ENCODE measurements around the gene HIF1A.

The HIF1A gene

GRCh38 chr14:61750708-61751474 lies 55.6 kb downstream of the HIF1A start:
- H2BK120ac ChIP-seq (ENCODE audit: insufficient read depth, low read length, poor library complexity): no peak overlapping the region
- no peak overlapping the region for H3K14ac ChIP-seq (ENCODE audit: low read length)
- H3K27me3 ChIP-seq (ENCODE audit: insufficient read depth, low read length): no peaks in the 10 kb centered on the region
- DNase-seq: peak; percentile 83 to 85
- no CpG with 5 or more reads among the region's 54 CpGs for whole genome bisulfite sequencing (ENCODE audit: extremely low coverage, insufficient coverage, insufficient read length)
- no peak overlapping the region for H2AK5ac ChIP-seq (ENCODE audit: low read length)
- no peak overlapping the region for H3K9ac ChIP-seq (ENCODE audit: low read length)
- peaks cover 0 to 7% of the 10 kb centered on the region in 2 experiments for H3K4me1 ChIP-seq (ENCODE audit: control insufficient read depth in 1 of 2, insufficient read depth in 2 of 2, low read length in 2 of 2)
- H3K4me3 ChIP-seq (ENCODE audit: low read depth, low read length): no peak overlapping the region
- no peak overlapping the region for H2BK5ac ChIP-seq (ENCODE audit: low read depth, low read length, poor library complexity)
- H3K27ac ChIP-seq (ENCODE audit: low read depth, low read length): peak overlapping the region; percentile 55
- H3K79me1 ChIP-seq (ENCODE audit: low read length): no peaks in the 10 kb centered on the region
- H3K4ac ChIP-seq (ENCODE audit: low read depth, low read length): no peak overlapping the region
- H3K36me3 ChIP-seq (ENCODE audit: control insufficient read depth in 1 of 2, insufficient read depth in 2 of 2, low read length in 2 of 2): peaks cover 5 to 6% of the 10 kb centered on the region in 2 experiments
- no peak overlapping the region for H4K8ac ChIP-seq (ENCODE audit: low read depth, low read length)
- no peaks in the 10 kb centered on the region for H3K9me3 ChIP-seq (ENCODE audit: insufficient read depth, low read depth, low read length)
- H3K79me2 ChIP-seq (ENCODE audit: control insufficient read depth, insufficient read depth, low read length, poor library complexity): no peaks in the 10 kb centered on the region
- no peak overlapping the region for H4K12ac ChIP-seq (ENCODE audit: low read depth, low read length)
- no peak overlapping the region for H2AFZ ChIP-seq (ENCODE audit: insufficient read depth, low read length, poor library complexity)
- peak overlapping the region; percentile 36 for H3K18ac ChIP-seq (ENCODE audit: low read length)
- H3K4me2 ChIP-seq (ENCODE audit: low read length): peak overlapping the region; percentile 65
- peak overlapping the region; percentile 16 for H4K91ac ChIP-seq (ENCODE audit: low read depth, low read length)
- H3K23ac ChIP-seq (ENCODE audit: low read length): no peak overlapping the region
- no peak overlapping the region for H2BK12ac ChIP-seq (ENCODE audit: low read length)

- no peak overlapping the region for H3K4me3 ChIP-seq (ENCODE audit: low read depth, low read length)
- H3K36me3 ChIP-seq (ENCODE audit: control insufficient read depth in 1 of 2, insufficient read depth in 2 of 2, low read length in 2 of 2): peaks cover under 1 to 2% of the 10 kb centered on the region in 2 experiments
- no peak overlapping the region for H4K12ac ChIP-seq (ENCODE audit: low read depth, low read length)
- H2BK120ac ChIP-seq (ENCODE audit: insufficient read depth, low read length, poor library complexity): no peak overlapping the region
- H3K14ac ChIP-seq (ENCODE audit: low read length): no peak overlapping the region
- no peak overlapping the region for H4K8ac ChIP-seq (ENCODE audit: low read depth, low read length)
- no peaks in the 10 kb centered on the region for H3K27me3 ChIP-seq (ENCODE audit: insufficient read depth, low read length)
- no CpG with 5 or more reads among the region's 8 CpGs for WGBS (ENCODE audit: extremely low coverage, insufficient coverage, insufficient read length)
- no peak overlapping the region for H3K18ac ChIP-seq (ENCODE audit: low read length)
- H3K27ac ChIP-seq (ENCODE audit: low read depth, low read length): no peak overlapping the region
- no peaks in the 10 kb centered on the region for H3K79me2 ChIP-seq (ENCODE audit: control insufficient read depth, insufficient read depth, low read length, poor library complexity)
- no peak overlapping the region for H2BK12ac ChIP-seq (ENCODE audit: low read length)
- no peaks in the 10 kb centered on the region for H3K79me1 ChIP-seq (ENCODE audit: low read length)
- H3K9ac ChIP-seq (ENCODE audit: low read length): no peak overlapping the region
- H3K4me2 ChIP-seq (ENCODE audit: low read length): peak overlapping the region; percentile 65
- H2AFZ ChIP-seq (ENCODE audit: insufficient read depth, low read length, poor library complexity): no peak overlapping the region
- peaks cover 0 to 7% of the 10 kb centered on the region in 2 experiments for H3K4me1 ChIP-seq (ENCODE audit: control insufficient read depth in 1 of 2, insufficient read depth in 2 of 2, low read length in 2 of 2)
- no peak overlapping the region for H2BK5ac ChIP-seq (ENCODE audit: low read depth, low read length, poor library complexity)
- H4K91ac ChIP-seq (ENCODE audit: low read depth, low read length): no peak overlapping the region
- no peak overlapping the region for H3K23ac ChIP-seq (ENCODE audit: low read length)
- no peak overlapping the region for H2AK5ac ChIP-seq (ENCODE audit: low read length)
- no peak for DNase-seq
- no peak overlapping the region for H3K4ac ChIP-seq (ENCODE audit: low read depth, low read length)
- H3K9me3 ChIP-seq (ENCODE audit: insufficient read depth, low read depth, low read length): peaks cover 1% of the 10 kb centered on the region
These were observed 56.2 kb downstream of the HIF1A start for GRCh38 chr14:61751475-61751989.

- H3K4ac ChIP-seq (ENCODE audit: low read depth, low read length): no peak overlapping the region
- H3K27ac ChIP-seq (ENCODE audit: low read depth, low read length): peak overlapping the region; percentile 71
- H3K27me3 ChIP-seq (ENCODE audit: insufficient read depth, low read length): no peaks in the 10 kb centered on the region
- whole genome bisulfite sequencing (ENCODE audit: extremely low coverage, insufficient coverage, insufficient read length): no CpG with 5 or more reads among the region's 4 CpGs
- peak in 1 of 2 donors; percentile 35 for DNase-seq
- H2AK5ac ChIP-seq (ENCODE audit: low read length): no peak overlapping the region
- no peak overlapping the region for H2AFZ ChIP-seq (ENCODE audit: insufficient read depth, low read length, poor library complexity)
- H3K79me1 ChIP-seq (ENCODE audit: low read length): no peaks in the 10 kb centered on the region
- H2BK5ac ChIP-seq (ENCODE audit: low read depth, low read length, poor library complexity): no peak overlapping the region
- H3K4me3 ChIP-seq (ENCODE audit: low read depth, low read length): no peak overlapping the region
- H3K9me3 ChIP-seq (ENCODE audit: insufficient read depth, low read depth, low read length): peaks cover 2% of the 10 kb centered on the region
- H3K14ac ChIP-seq (ENCODE audit: low read length): no peak overlapping the region
- peaks cover 0 to 2% of the 10 kb centered on the region in 2 experiments for H3K36me3 ChIP-seq (ENCODE audit: control insufficient read depth in 1 of 2, insufficient read depth in 2 of 2, low read length in 2 of 2)
- H3K79me2 ChIP-seq (ENCODE audit: control insufficient read depth, insufficient read depth, low read length, poor library complexity): no peaks in the 10 kb centered on the region
- no peak overlapping the region for H2BK12ac ChIP-seq (ENCODE audit: low read length)
- no peak overlapping the region for H3K23ac ChIP-seq (ENCODE audit: low read length)
- no peak overlapping the region for H4K91ac ChIP-seq (ENCODE audit: low read depth, low read length)
- no peak overlapping the region for H4K8ac ChIP-seq (ENCODE audit: low read depth, low read length)
- H4K12ac ChIP-seq (ENCODE audit: low read depth, low read length): no peak overlapping the region
- H3K9ac ChIP-seq (ENCODE audit: low read length): no peak overlapping the region
- peaks cover 0 to 7% of the 10 kb centered on the region in 2 experiments for H3K4me1 ChIP-seq (ENCODE audit: control insufficient read depth in 1 of 2, insufficient read depth in 2 of 2, low read length in 2 of 2)
- H3K18ac ChIP-seq (ENCODE audit: low read length): no peak overlapping the region
- H2BK120ac ChIP-seq (ENCODE audit: insufficient read depth, low read length, poor library complexity): no peak overlapping the region
- no peak overlapping the region for H3K4me2 ChIP-seq (ENCODE audit: low read length)
These were observed 57.3 kb downstream of the HIF1A start for GRCh38 chr14:61752626-61753025.

DNA sequence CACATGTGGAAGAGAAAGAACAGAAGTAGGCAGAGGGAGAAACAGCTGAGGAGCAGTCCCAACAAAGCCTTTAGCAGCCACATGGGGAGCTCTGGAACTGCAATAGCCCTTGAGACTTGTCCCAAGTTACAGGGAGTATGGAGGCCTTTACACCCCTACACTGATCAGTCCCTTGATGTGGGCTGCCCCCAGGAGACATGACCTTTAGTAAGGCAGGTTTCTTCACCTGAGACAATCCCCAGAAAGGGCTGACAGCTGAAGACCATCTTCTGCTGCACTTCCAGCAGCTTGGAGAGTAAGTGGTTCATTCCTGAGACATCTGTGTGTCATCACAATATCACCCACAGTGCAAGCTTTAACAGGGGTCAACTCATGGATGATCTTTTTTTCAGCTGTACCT lies 58.3 kb downstream of the HIF1A start:
- Histone ChIP-seq H4K91ac (ENCODE audit: low read depth, low read length) (no peak overlapping the region), H3K4me3 (ENCODE audit: low read depth, low read length) (no peak overlapping the region), H2BK12ac (ENCODE audit: low read length) (no peak overlapping the region), H3K79me1 (ENCODE audit: low read length) (no peaks in the 10 kb centered on the region), H3K79me2 (ENCODE audit: control insufficient read depth, insufficient read depth, low read length, poor library complexity) (no peaks in the 10 kb centered on the region), H2AFZ (ENCODE audit: insufficient read depth, low read length, poor library complexity) (no peak overlapping the region), H3K4me1 (ENCODE audit: control insufficient read depth in 1 of 2, insufficient read depth in 2 of 2, low read length in 2 of 2) (peaks cover 0 to 7% of the 10 kb centered on the region in 2 experiments), H3K9ac (ENCODE audit: low read length) (no peak overlapping the region), H3K14ac (ENCODE audit: low read length) (no peak overlapping the region), H3K27ac (ENCODE audit: low read depth, low read length) (no peak overlapping the region), H3K9me3 (ENCODE audit: insufficient read depth, low read depth, low read length) (peaks cover 2% of the 10 kb centered on the region), H3K27me3 (ENCODE audit: insufficient read depth, low read length) (no peaks in the 10 kb centered on the region), H4K12ac (ENCODE audit: low read depth, low read length) (no peak overlapping the region), H4K8ac (ENCODE audit: low read depth, low read length) (no peak overlapping the region), H3K4ac (ENCODE audit: low read depth, low read length) (no peak overlapping the region), H2BK120ac (ENCODE audit: insufficient read depth, low read length, poor library complexity) (no peak overlapping the region), H3K4me2 (ENCODE audit: low read length) (no peak overlapping the region), H3K18ac (ENCODE audit: low read length) (no peak overlapping the region), H2AK5ac (ENCODE audit: low read length) (no peak overlapping the region), H2BK5ac (ENCODE audit: low read depth, low read length, poor library complexity) (no peak overlapping the region), H3K23ac (ENCODE audit: low read length) (no peak overlapping the region), H3K36me3 (ENCODE audit: control insufficient read depth in 1 of 2, insufficient read depth in 2 of 2, low read length in 2 of 2) (peaks cover 0 to 2% of the 10 kb centered on the region in 2 experiments)
- DNase-seq: no peak

Measured in trophoblast cell (in vitro differentiated cells and primary cell).